GM23338 (cell line): Measurements from ENCODE around the gene MELTF. TPM values are rescaled to one million over a fixed set of nuclear protein-coding genes. Genes with fewer than 3 reads are reported as not detected.

ENCODE experiments used
- ATAC-seq: fragments of 200-7000 bp; cut with Tn5 transposase; 3 replicates; pipeline ENCODE4 v1.9.1; 2020
- DNase-seq: peaks from one replicate; pipeline ENCODE4 v3.0.0-alpha.2; 2015; ENCODE audit warnings: low spot score
- H2AFZ ChIP-seq: fragments of 200-600 bp; sonication (generic); 2 replicates; pipeline ENCODE4 v1.8.0; 2016; ENCODE audit warnings: antibody characterized with exemption, mild to moderate bottlenecking, moderate library complexity
- H3F3A ChIP-seq: fragments of 200-600 bp; sonication (generic); replicated peaks from 2 replicates; pipeline ENCODE4 v1.8.0; 2017; ENCODE audit warnings: antibody characterized with exemption, mixed run types, low read depth
- H3K27ac ChIP-seq: fragments of 200-600 bp; sonication (generic); 2 replicates; pipeline ENCODE4 v1.6.1; 2016; ENCODE audit warnings: low read depth
- H3K27me3 ChIP-seq: fragments of 200-600 bp; sonication (generic); 2 replicates; pipeline ENCODE4 v1.8.0; 2016; ENCODE audit warnings: mild to moderate bottlenecking, mixed run types, moderate library complexity; ENCODE audit not compliant: insufficient read depth
- H3K36me3 ChIP-seq: fragments of 200-600 bp; sonication (generic); 2 replicates; pipeline ENCODE4 v1.8.0; 2016; ENCODE audit warnings: mild to moderate bottlenecking; ENCODE audit not compliant: insufficient read depth
- H3K4me1 ChIP-seq: fragments of 200-600 bp; sonication (generic); 2 replicates; pipeline ENCODE4 v1.8.0; 2016; ENCODE audit warnings: mild to moderate bottlenecking, moderate library complexity; ENCODE audit not compliant: insufficient read depth
- H3K4me2 ChIP-seq: fragments of 200-600 bp; sonication (generic); 2 replicates; pipeline ENCODE4 v1.7.1; 2017; ENCODE audit warnings: mixed run types
- H3K4me3 ChIP-seq: fragments of 200-600 bp; sonication (generic); 2 replicates; pipeline ENCODE4 v1.6.1; 2016; ENCODE audit warnings: mixed run types
- H3K79me2 ChIP-seq: fragments of 200-600 bp; sonication (generic); replicated peaks from 2 replicates; pipeline ENCODE4 v1.8.0; 2017; ENCODE audit warnings: mild to moderate bottlenecking; ENCODE audit not compliant: insufficient read depth
- H3K9me2 ChIP-seq: fragments of 200-600 bp; sonication (generic); 2 replicates; pipeline ENCODE4 v1.8.0; 2017; ENCODE audit not compliant: insufficient read depth
- H4K20me1 ChIP-seq: fragments of 200-600 bp; sonication (generic); replicated peaks from 2 replicates; pipeline ENCODE4 v1.8.0; 2017; ENCODE audit warnings: mild to moderate bottlenecking; ENCODE audit not compliant: insufficient read depth
- H3K27ac Mint-ChIP-seq: 2 replicates; pipeline ENCODE4 v1.8.0; 2020; ENCODE audit warnings: inconsistent platforms, mild to moderate bottlenecking, moderate library complexity, mixed read lengths
- H3K27me3 Mint-ChIP-seq: 3 replicates; pipeline ENCODE4 v1.8.0; 2022; ENCODE audit warnings: low read depth, mild to moderate bottlenecking, moderate library complexity, mixed read lengths, inconsistent platforms; ENCODE audit not compliant: insufficient read depth, poor library complexity
- H3K36me3 Mint-ChIP-seq: 3 replicates; pipeline ENCODE4 v1.8.0; 2021; ENCODE audit warnings: low read depth, mild to moderate bottlenecking, inconsistent platforms, moderate library complexity, mixed read lengths
- H3K4me1 Mint-ChIP-seq: 3 replicates; pipeline ENCODE4 v1.8.0; 2020; ENCODE audit warnings: mild to moderate bottlenecking, inconsistent platforms, mixed read lengths
- H3K4me3 Mint-ChIP-seq: 3 replicates; pipeline ENCODE4 v1.8.0; 2021; ENCODE audit warnings: moderate library complexity, mild to moderate bottlenecking, inconsistent platforms, mixed read lengths
- H3K9me3 Mint-ChIP-seq: 3 replicates; pipeline ENCODE4 v1.8.0; 2020; ENCODE audit warnings: moderate library complexity, mild to moderate bottlenecking, inconsistent platforms, mixed read lengths
- CREB1 ChIP-seq: fragments of 250-450 bp; sonication (Bioruptor Pico); IDR thresholded peaks from 2 replicates; pipeline ENCODE4 v1.5.0; 2020; ENCODE audit warnings: low read depth, mild to moderate bottlenecking, moderate library complexity
- EZH2 ChIP-seq: fragments of 200-600 bp; sonication (generic); IDR thresholded peaks from one replicate; pipeline ENCODE4 v1.8.0; 2017; ENCODE audit warnings: antibody characterized with exemption, mild to moderate bottlenecking, low read depth; ENCODE audit not compliant: unreplicated experiment
- EZH2phosphoT487 ChIP-seq: fragments of 200-600 bp; sonication (generic); IDR thresholded peaks from one replicate; pipeline ENCODE4 v1.8.1; 2018; ENCODE audit warnings: antibody characterized with exemption; ENCODE audit not compliant: unreplicated experiment
- JUNB ChIP-seq: IDR thresholded peaks from one replicate; pipeline ENCODE4 v1.6.1; 2016; ENCODE audit warnings: antibody characterized with exemption; ENCODE audit not compliant: unreplicated experiment
- POLR2AphosphoS5 ChIP-seq: IDR thresholded peaks from 2 replicates; pipeline ENCODE4 v1.6.1; 2016; ENCODE audit warnings: antibody characterized with exemption, low read depth
- STAT1 ChIP-seq: IDR thresholded peaks from one replicate; pipeline ENCODE4 v1.6.1; 2016; ENCODE audit warnings: antibody characterized with exemption; ENCODE audit not compliant: unreplicated experiment
- ZNF114 ChIP-seq: fragments of 250-450 bp; sonication (Bioruptor Pico); IDR thresholded peaks from 2 replicates; pipeline ENCODE4 v1.5.0; 2020; ENCODE audit warnings: mild to moderate bottlenecking, moderate library complexity
- ZNF331 ChIP-seq: fragments of 250-450 bp; sonication (Bioruptor Pico); IDR thresholded peaks from 2 replicates; pipeline ENCODE4 v1.5.0; 2020; ENCODE audit warnings: low read depth, mild to moderate bottlenecking, moderate library complexity
- polyA plus RNA-seq: library from polyadenylated mRNA; unstranded; fragments of >200 nt; fragmentation: Nextera tagmentation; extraction: Ambion mirVana; gene quantifications from 2 replicates; pipeline ENCODE4 v1.2.1, GENCODE V29; 2016
- total RNA-seq: library from RNA; depleted of rRNA; stranded (reverse); fragments of >200 nt; shearing (Covaris generic); gene quantifications from 2 replicates; pipeline ENCODE4 v1.2.3, GENCODE V29; 2014
- TF ChIP-seq, protein P1 (sequence below): IDR thresholded peaks from one replicate; pipeline ENCODE4 v1.6.1; 2018; ENCODE audit warnings: antibody characterized with exemption; ENCODE audit not compliant: unreplicated experiment
- TF ChIP-seq, protein P2 (sequence below): IDR thresholded peaks from 2 replicates; pipeline ENCODE4 v1.6.1; 2016; ENCODE audit warnings: antibody characterized with exemption

MELTF gene
- total and polyA plus RNA-seq, 2 experiments from 2014 or later, result 1.4 to 5.2 TPM

DNA sequence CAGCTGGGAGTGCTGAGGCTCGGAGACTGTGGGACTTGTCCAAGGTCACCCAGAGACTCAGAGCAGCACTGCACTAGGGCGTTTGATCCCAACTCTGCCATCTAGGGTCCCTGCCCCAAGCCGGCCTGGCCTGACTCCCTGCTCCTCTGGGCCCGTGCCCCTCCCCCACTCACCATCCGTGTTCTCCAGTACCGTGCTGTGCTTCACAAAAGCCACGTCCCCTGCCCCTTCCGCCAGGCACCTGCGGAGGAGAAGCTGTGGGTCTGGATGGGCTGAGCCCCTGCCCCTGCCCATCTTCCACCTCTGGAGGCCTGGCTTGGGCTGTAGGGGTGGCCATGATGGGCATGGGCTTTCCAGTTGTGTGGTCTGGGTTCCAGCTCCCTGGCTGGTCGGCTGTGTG is 8.4 kb downstream of the MELTF start (continued):
- TF ChIP-seq, protein P1, sequence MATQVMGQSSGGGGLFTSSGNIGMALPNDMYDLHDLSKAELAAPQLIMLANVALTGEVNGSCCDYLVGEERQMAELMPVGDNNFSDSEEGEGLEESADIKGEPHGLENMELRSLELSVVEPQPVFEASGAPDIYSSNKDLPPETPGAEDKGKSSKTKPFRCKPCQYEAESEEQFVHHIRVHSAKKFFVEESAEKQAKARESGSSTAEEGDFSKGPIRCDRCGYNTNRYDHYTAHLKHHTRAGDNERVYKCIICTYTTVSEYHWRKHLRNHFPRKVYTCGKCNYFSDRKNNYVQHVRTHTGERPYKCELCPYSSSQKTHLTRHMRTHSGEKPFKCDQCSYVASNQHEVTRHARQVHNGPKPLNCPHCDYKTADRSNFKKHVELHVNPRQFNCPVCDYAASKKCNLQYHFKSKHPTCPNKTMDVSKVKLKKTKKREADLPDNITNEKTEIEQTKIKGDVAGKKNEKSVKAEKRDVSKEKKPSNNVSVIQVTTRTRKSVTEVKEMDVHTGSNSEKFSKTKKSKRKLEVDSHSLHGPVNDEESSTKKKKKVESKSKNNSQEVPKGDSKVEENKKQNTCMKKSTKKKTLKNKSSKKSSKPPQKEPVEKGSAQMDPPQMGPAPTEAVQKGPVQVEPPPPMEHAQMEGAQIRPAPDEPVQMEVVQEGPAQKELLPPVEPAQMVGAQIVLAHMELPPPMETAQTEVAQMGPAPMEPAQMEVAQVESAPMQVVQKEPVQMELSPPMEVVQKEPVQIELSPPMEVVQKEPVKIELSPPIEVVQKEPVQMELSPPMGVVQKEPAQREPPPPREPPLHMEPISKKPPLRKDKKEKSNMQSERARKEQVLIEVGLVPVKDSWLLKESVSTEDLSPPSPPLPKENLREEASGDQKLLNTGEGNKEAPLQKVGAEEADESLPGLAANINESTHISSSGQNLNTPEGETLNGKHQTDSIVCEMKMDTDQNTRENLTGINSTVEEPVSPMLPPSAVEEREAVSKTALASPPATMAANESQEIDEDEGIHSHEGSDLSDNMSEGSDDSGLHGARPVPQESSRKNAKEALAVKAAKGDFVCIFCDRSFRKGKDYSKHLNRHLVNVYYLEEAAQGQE, result no peak
- TF ChIP-seq STAT1 (no peak), CREB1 (CRISPR knock-in tag) (no peak), EZH2 (no peak), ZNF331 (CRISPR knock-in tag) (no peak)

DNA sequence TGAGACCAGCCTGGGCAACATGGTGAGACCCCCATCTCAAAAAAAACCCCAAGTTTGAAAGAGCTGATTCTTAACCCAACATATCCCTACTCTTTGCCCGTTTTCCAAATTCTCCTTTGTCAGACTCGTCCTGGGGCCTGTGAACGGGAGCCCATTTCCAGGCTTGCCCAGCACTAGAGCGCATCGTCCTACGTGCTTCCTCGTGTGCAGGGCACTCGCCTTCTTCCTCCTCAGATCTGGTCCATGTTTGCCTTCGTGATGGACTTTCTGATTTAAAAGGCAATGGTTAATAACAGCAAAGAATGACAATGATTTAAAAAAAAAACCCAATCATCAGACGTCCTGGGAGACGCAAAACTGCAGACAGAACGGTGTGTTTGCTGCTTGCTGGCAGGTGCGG is 10.1 kb downstream of the MELTF start:
- Mint-ChIP-seq H3K36me3 (no peaks in the 10 kb centered on the region), H3K9me3 (no peaks in the 10 kb centered on the region), H3K27ac (no peak overlapping the region), H3K27me3 (peaks cover 20% of the 10 kb centered on the region), H3K4me3 (no peak overlapping the region), H3K4me1 (peaks cover 35% of the 10 kb centered on the region)
- Histone ChIP-seq H2AFZ (no peak overlapping the region), H3K4me1 (peaks cover 8% of the 10 kb centered on the region; the same call in 1 of the 2 replicates), H3K27ac (no peak overlapping the region), H3K27me3 (no peaks in the 10 kb centered on the region), H3K79me2 (no peaks in the 10 kb centered on the region), H3F3A (no peaks in the 10 kb centered on the region), H3K36me3 (no peaks in the 10 kb centered on the region), H3K4me2 (no peak overlapping the region), H3K9me2 (no peaks in the 10 kb centered on the region), H4K20me1 (no peaks in the 10 kb centered on the region), H3K4me3 (no peak overlapping the region)
- ATAC-seq, result no peak
- no peak for DNase-seq
- TF ChIP-seq CREB1 (CRISPR knock-in tag), result no peak
- no peak for TF ChIP-seq STAT1
- no peak for TF ChIP-seq POLR2AphosphoS5
- TF ChIP-seq JUNB, result no peak
- no peak for TF ChIP-seq EZH2phosphoT487
- no peak for TF ChIP-seq ZNF331 (CRISPR knock-in tag)
- TF ChIP-seq, protein P1, result no peak
- TF ChIP-seq, protein P2, sequence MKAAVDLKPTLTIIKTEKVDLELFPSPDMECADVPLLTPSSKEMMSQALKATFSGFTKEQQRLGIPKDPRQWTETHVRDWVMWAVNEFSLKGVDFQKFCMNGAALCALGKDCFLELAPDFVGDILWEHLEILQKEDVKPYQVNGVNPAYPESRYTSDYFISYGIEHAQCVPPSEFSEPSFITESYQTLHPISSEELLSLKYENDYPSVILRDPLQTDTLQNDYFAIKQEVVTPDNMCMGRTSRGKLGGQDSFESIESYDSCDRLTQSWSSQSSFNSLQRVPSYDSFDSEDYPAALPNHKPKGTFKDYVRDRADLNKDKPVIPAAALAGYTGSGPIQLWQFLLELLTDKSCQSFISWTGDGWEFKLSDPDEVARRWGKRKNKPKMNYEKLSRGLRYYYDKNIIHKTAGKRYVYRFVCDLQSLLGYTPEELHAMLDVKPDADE, result no peak
- no peak for TF ChIP-seq ZNF114 (CRISPR knock-in tag)
- no peak for TF ChIP-seq EZH2
